Mesenchymal stem cell (in vitro differentiated cells and primary cell): ENCODE measurements around the gene FEM1B. TPM values are rescaled to one million over a fixed set of nuclear protein-coding genes. Genes with fewer than 3 reads are reported as not detected.

Source experiments
- DNase-seq: peaks from one replicate; pipeline ENCODE4 v3.0.0-alpha.2; 2013
- H2AFZ ChIP-seq: one replicate; pipeline ENCODE4 v1.6.1; 2013; ENCODE audit warnings: low read depth, mild to moderate bottlenecking, control low read depth, inconsistent platforms, low read length, moderate library complexity
- H2AK5ac ChIP-seq: 2 replicates; pipeline ENCODE4 v1.6.1; 2013; ENCODE audit warnings: low read length, moderate library complexity, mild to moderate bottlenecking, inconsistent platforms; ENCODE audit not compliant: severe bottlenecking
- H2BK120ac ChIP-seq: one replicate; pipeline ENCODE4 v1.6.1; 2013; ENCODE audit warnings: low read depth, mild to moderate bottlenecking, inconsistent platforms, low read length, moderate library complexity
- H2BK12ac ChIP-seq, 2 experiments: one replicate each; pipeline ENCODE4 v1.6.1; 2013; ENCODE audit warnings: inconsistent platforms in 2 of 2, low read length in 2 of 2, mild to moderate bottlenecking in 2 of 2, moderate library complexity in 2 of 2, control low read depth in 1 of 2
- H2BK15ac ChIP-seq: one replicate; pipeline ENCODE4 v1.6.1; 2013; ENCODE audit warnings: mild to moderate bottlenecking, low read depth, inconsistent platforms; ENCODE audit not compliant: poor library complexity, severe bottlenecking
- H2BK5ac ChIP-seq: 2 replicates; pipeline ENCODE4 v1.6.1; 2013; ENCODE audit warnings: low read depth, mild to moderate bottlenecking, low read length, control low read depth, inconsistent platforms; ENCODE audit not compliant: poor library complexity, severe bottlenecking
- H3K14ac ChIP-seq, 2 experiments: one replicate each; pipeline ENCODE4 v1.6.1; 2013; ENCODE audit warnings: inconsistent platforms in 2 of 2, low read length in 2 of 2, control low read depth in 1 of 2, mild to moderate bottlenecking in 1 of 2, moderate library complexity in 1 of 2
- H3K18ac ChIP-seq, 2 experiments: one replicate each; pipeline ENCODE4 v1.6.1; 2013; ENCODE audit warnings: inconsistent platforms in 2 of 2, low read length in 2 of 2, control low read depth in 1 of 2, low read depth in 1 of 2, mild to moderate bottlenecking in 1 of 2
- H3K23ac ChIP-seq, 2 experiments: one replicate each; pipeline ENCODE4 v1.6.1; 2013; ENCODE audit warnings: inconsistent platforms in 2 of 2, low read length in 2 of 2, mild to moderate bottlenecking in 2 of 2, moderate library complexity in 2 of 2, control low read depth in 1 of 2
- H3K27ac ChIP-seq: 2 replicates; pipeline ENCODE4 v1.5.1; 2013; ENCODE audit warnings: mild to moderate bottlenecking, moderate library complexity, low read length, control low read depth, inconsistent platforms; ENCODE audit not compliant: poor library complexity, severe bottlenecking
- H3K27me3 ChIP-seq, 2 experiments: 2 replicates each; pipeline versions ENCODE4 v1.6.1 to v1.7.0; 2013; ENCODE audit warnings: low read length in 2 of 2, mild to moderate bottlenecking in 2 of 2, moderate library complexity in 2 of 2, control low read depth in 1 of 2, inconsistent platforms in 1 of 2; ENCODE audit not compliant: control insufficient read depth in 1 of 2, insufficient read depth in 1 of 2
- H3K36me3 ChIP-seq, 2 experiments: 2 replicates each; pipeline versions ENCODE4 v1.6.1 to v1.7.0; 2013; ENCODE audit warnings: low read length in 2 of 2, control low read depth in 1 of 2, inconsistent platforms in 1 of 2, low read depth in 1 of 2, mild to moderate bottlenecking in 1 of 2; ENCODE audit not compliant: insufficient read depth in 2 of 2, control insufficient read depth in 1 of 2
- H3K4ac ChIP-seq, 2 experiments: one replicate each; pipeline ENCODE4 v1.6.1; 2013; ENCODE audit warnings: inconsistent platforms in 2 of 2, low read length in 2 of 2, mild to moderate bottlenecking in 2 of 2, moderate library complexity in 2 of 2, control low read depth in 1 of 2, low read depth in 1 of 2
- H3K4me1 ChIP-seq: 2 replicates; pipeline ENCODE4 v1.6.1; 2013; ENCODE audit warnings: low read depth, low read length, control low read depth; ENCODE audit not compliant: control insufficient read depth, insufficient read depth
- H3K4me2 ChIP-seq: 2 replicates; pipeline ENCODE4 v1.6.1; 2013; ENCODE audit warnings: low read length, mild to moderate bottlenecking, inconsistent platforms; ENCODE audit not compliant: poor library complexity, severe bottlenecking
- H3K4me3 ChIP-seq, 2 experiments: 2 replicates each; pipeline versions ENCODE4 v1.5.1 to v1.7.0; 2013; ENCODE audit warnings: low read length in 2 of 2, mild to moderate bottlenecking in 2 of 2, control low read depth in 1 of 2, low read depth in 1 of 2; ENCODE audit not compliant: insufficient read depth in 1 of 2
- H3K79me1 ChIP-seq: replicated peaks from 2 replicates; pipeline ENCODE4 v1.6.1; 2013; ENCODE audit warnings: mild to moderate bottlenecking, control low read depth, low read length, inconsistent platforms; ENCODE audit not compliant: poor library complexity, severe bottlenecking
- H3K9ac ChIP-seq: 2 replicates; pipeline ENCODE4 v1.7.0; 2013; ENCODE audit warnings: mild to moderate bottlenecking, low read length, moderate library complexity
- H3K9me3 ChIP-seq: 2 replicates; pipeline ENCODE4 v1.7.0; 2013; ENCODE audit warnings: mild to moderate bottlenecking, low read length; ENCODE audit not compliant: control insufficient read depth
- H4K8ac ChIP-seq: one replicate; pipeline ENCODE4 v1.6.1; 2013; ENCODE audit warnings: inconsistent platforms, mild to moderate bottlenecking, low read length, moderate library complexity
- H4K91ac ChIP-seq: one replicate; pipeline ENCODE4 v1.6.1; 2013; ENCODE audit warnings: mild to moderate bottlenecking, low read length, inconsistent platforms
- WGBS: methylation state at CpG from one replicate; pipeline ENCODE4 v1.1.7; 2013; ENCODE audit warnings: mixed read lengths; 5-methylcytosine and 5-hydroxymethylcytosine counted together
- polyA plus RNA-seq, 2 experiments: library from polyadenylated mRNA; stranded (reverse); fragments of 200-250 nt; gene quantifications; one replicate each; pipeline ENCODE4 v1.2.3, GENCODE V29; 2013

Gene FEM1B
- 28.3 TPM for polyA plus RNA-seq (2013, experiment 1 of 2)
- polyA plus RNA-seq (2013, experiment 2 of 2), result 28.2 TPM

GRCh38 chr15:68277603-68278344, at the start of gene FEM1B:
Gene FEM1B, plus strand, starts transcription at chr15:68277745. Its CDS starts 673 bp downstream, at chr15:68278418.
- Histone ChIP-seq H3K4me1 (peaks cover 3% of the 10 kb centered on the region), H3K23ac (peak within 1 kb of the TSS; percentile 79 to 96), H3K4me3 (peak within 1 kb of the TSS; percentile 90 to 98), H2BK120ac (peak within 1 kb of the TSS; percentile 89), H2AFZ (peak within 1 kb of the TSS; percentile 68), H3K14ac (peak within 1 kb of the TSS in 1 of 2 experiments; percentile 99), H3K79me1 (peaks cover 8% of the 10 kb centered on the region), H4K8ac (peak within 1 kb of the TSS; percentile 99), H2BK5ac (peak within 1 kb of the TSS; percentile 45), H2BK15ac (peak within 1 kb of the TSS; percentile 88), H3K27ac (peak within 1 kb of the TSS; percentile 95), H4K91ac (peak within 1 kb of the TSS; percentile 94), H3K4me2 (peak within 1 kb of the TSS; percentile 88), H3K27me3 (no peaks in the 10 kb centered on the region), H3K4ac (peak within 1 kb of the TSS; percentile 83 to 98), H2AK5ac (peak within 1 kb of the TSS; percentile 30), H3K9me3 (no peaks in the 10 kb centered on the region), H2BK12ac (peak within 1 kb of the TSS; percentile 71 to 79), H3K9ac (peak within 1 kb of the TSS; percentile 99), H3K18ac (peak within 1 kb of the TSS; percentile 97 to 99), H3K36me3 (peaks cover 0 to 12% of the 10 kb centered on the region in 2 experiments)
- DNase-seq, result peak; percentile 94
- WGBS, result under 1% methylated on average over 78 of the region's 85 CpGs

GRCh38 chr15:68228143-68228970, 49.2 kb upstream of the FEM1B start:
- no peak overlapping the region for H2BK12ac ChIP-seq
- peak overlapping the region; percentile 16 to 93 for H3K18ac ChIP-seq
- H3K36me3 ChIP-seq, result no peaks in the 10 kb centered on the region
- peaks cover 24% of the 10 kb centered on the region for H3K4me1 ChIP-seq
- no peak overlapping the region for H2BK120ac ChIP-seq
- no peaks in the 10 kb centered on the region for H3K9me3 ChIP-seq
- DNase-seq, result peak; percentile 36
- no peak overlapping the region for H2BK5ac ChIP-seq
- peak overlapping the region; percentile 92 for H3K9ac ChIP-seq
- peak overlapping the region; percentile 97 for H3K4me2 ChIP-seq
- WGBS, result 35% methylated on average over 25 of the region's 25 CpGs
- no peaks in the 10 kb centered on the region for H3K27me3 ChIP-seq
- no peak overlapping the region for H2AFZ ChIP-seq
- H3K4me3 ChIP-seq, result peak overlapping the region; percentile 83 to 93
- no peak overlapping the region for H4K91ac ChIP-seq
- H2BK15ac ChIP-seq, result no peak overlapping the region
- H3K23ac ChIP-seq, result peak overlapping the region in 1 of 2 experiments; percentile 90
- H3K79me1 ChIP-seq, result peaks cover 12% of the 10 kb centered on the region
- H2AK5ac ChIP-seq, result no peak overlapping the region
- no peak overlapping the region for H3K27ac ChIP-seq
- peak overlapping the region; percentile 5 to 76 for H3K4ac ChIP-seq
- no peak overlapping the region for H4K8ac ChIP-seq
- peak overlapping the region in 1 of 2 experiments; percentile 85 for H3K14ac ChIP-seq

- Histone ChIP-seq H3K9me3 (no peaks in the 10 kb centered on the region), H3K4me3 (peak overlapping the region; percentile 83 to 93), H3K4me2 (peak overlapping the region; percentile 97), H3K14ac (peak overlapping the region in 1 of 2 experiments; percentile 85), H3K27me3 (no peaks in the 10 kb centered on the region), H3K79me1 (peaks cover 10% of the 10 kb centered on the region), H3K4ac (peak overlapping the region; percentile 76 to 88), H3K9ac (peak overlapping the region; percentile 92), H2BK12ac (peak overlapping the region in 1 of 2 experiments; percentile 35), H2AK5ac (no peak overlapping the region), H4K91ac (peak overlapping the region; percentile 65), H2AFZ (peak overlapping the region; percentile 90), H4K8ac (peak overlapping the region; percentile 74), H3K36me3 (no peaks in the 10 kb centered on the region), H2BK5ac (peak overlapping the region; percentile 8), H2BK120ac (peak overlapping the region; percentile 69), H3K4me1 (peaks cover 24% of the 10 kb centered on the region), H2BK15ac (peak overlapping the region; percentile 82), H3K27ac (no peak overlapping the region), H3K18ac (peak overlapping the region; percentile 46 to 93), H3K23ac (peak overlapping the region in 1 of 2 experiments; percentile 90)
- DNase-seq, result no peak
- 0% methylated on average over 29 of the region's 39 CpGs for WGBS
Observed at GRCh38 chr15:68228971-68229385, 48.6 kb upstream of the FEM1B start.
